HepG2 (cell line): ENCODE data around the gene FKBP10. TPM values are rescaled to one million over a fixed set of nuclear protein-coding genes. Genes with fewer than 3 reads are reported as not detected.

Experiments
- FOXM1 ChIP-seq: sonication (generic); formaldehyde crosslinking; IDR thresholded peaks from 2 replicates; pipeline ENCODE4 v1.5.0; 2020; ENCODE audit warnings: missing genetic modification reagents
- GTF3A ChIP-seq: sonication (generic); formaldehyde crosslinking; conservative IDR thresholded peaks from 2 replicates; pipeline ENCODE4 v1.4.0; 2020; ENCODE audit warnings: mild to moderate bottlenecking, missing genetic modification reagents
- IKZF4 ChIP-seq: sonication (generic); formaldehyde crosslinking; IDR thresholded peaks from 2 replicates; pipeline ENCODE4 v1.5.1; 2020; ENCODE audit warnings: borderline replicate concordance, mild to moderate bottlenecking, low read depth, missing genetic modification reagents; ENCODE audit errors: not compliant biosample characterization
- KDM5B ChIP-seq: sonication (generic); formaldehyde crosslinking; IDR thresholded peaks from 2 replicates; pipeline ENCODE4 v1.4.0; 2020; ENCODE audit warnings: missing genetic modification reagents, mild to moderate bottlenecking, borderline replicate concordance
- KMT2B ChIP-seq: IDR thresholded peaks from 2 replicates; pipeline ENCODE4 v1.6.1; 2016; ENCODE audit warnings: missing genetic modification reagents, missing compliant biosample characterization
- MXD4 ChIP-seq: IDR thresholded peaks from 2 replicates; pipeline ENCODE4 v1.6.1; 2016; ENCODE audit warnings: mild to moderate bottlenecking, missing biosample characterization, missing genetic modification reagents
- PTBP1 ChIP-seq: fragments of 200-400 bp; formaldehyde crosslinking; IDR thresholded peaks from 2 replicates; pipeline ENCODE4 v1.6.1; 2018; ENCODE audit warnings: low read length, low read depth; ENCODE audit not compliant: poor library complexity, severe bottlenecking
- SMARCC2 ChIP-seq: fragments of 450-650 bp; IDR thresholded peaks from 2 replicates; pipeline ENCODE4 v1.6.1; 2017; ENCODE audit warnings: antibody characterized with exemption, mild to moderate bottlenecking
- SNAPC2 ChIP-seq: sonication (generic); formaldehyde crosslinking; IDR thresholded peaks from 2 replicates; pipeline ENCODE4 v1.8.1; 2022; ENCODE audit warnings: mild to moderate bottlenecking, missing genetic modification reagents
- TOE1 ChIP-seq: sonication (generic); formaldehyde crosslinking; IDR thresholded peaks from 2 replicates; pipeline ENCODE4 v1.4.0; 2020; ENCODE audit warnings: mild to moderate bottlenecking, missing genetic modification reagents
- WIZ ChIP-seq: sonication (generic); formaldehyde crosslinking; IDR thresholded peaks from 2 replicates; pipeline ENCODE4 v1.5.1; 2020; ENCODE audit warnings: mild to moderate bottlenecking, missing genetic modification reagents
- ZBTB42 ChIP-seq: sonication (generic); formaldehyde crosslinking; IDR thresholded peaks from 2 replicates; pipeline ENCODE4 v1.5.0; 2020; ENCODE audit warnings: mild to moderate bottlenecking, missing genetic modification reagents
- ZNF263 ChIP-seq: sonication (generic); formaldehyde crosslinking; IDR thresholded peaks from 2 replicates; pipeline ENCODE4 v1.4.0; 2020; ENCODE audit warnings: missing genetic modification reagents
- ZNF331 ChIP-seq: sonication (generic); formaldehyde crosslinking; IDR thresholded peaks from 2 replicates; pipeline ENCODE4 v1.4.0; 2020; ENCODE audit warnings: missing genetic modification reagents
- ZNF891 ChIP-seq: sonication (generic); formaldehyde crosslinking; IDR thresholded peaks from 2 replicates; pipeline ENCODE4 v1.5.0; 2020; ENCODE audit warnings: mild to moderate bottlenecking, missing genetic modification reagents
- ZSCAN9 ChIP-seq: IDR thresholded peaks from 2 replicates; pipeline ENCODE4 v1.6.1; 2016; ENCODE audit warnings: borderline replicate concordance
- polyA plus RNA-seq, 8 experiments: library from polyadenylated mRNA; depleted of rRNA in 3 of 8; stranded (reverse) in 7 of 8; unstranded in 1 of 8; fragments of >200 nt; fragmentation: Illumina TruSeq in 4 of 8; extraction: Trizol in 4 of 8; gene quantifications; 2 replicates each; pipeline versions ENCODE4 v1.2.1 to v1.2.3, GENCODE V29; 2011 to 2016; ENCODE audit warnings: low read depth in 4 of 8, missing spikeins in 1 of 8, mixed read lengths in 1 of 8; ENCODE audit not compliant: insufficient read depth in 1 of 8
- total RNA-seq, 5 experiments: library from RNA; depleted of rRNA; stranded (reverse); fragments of >200 nt; fragmentation: Illumina TruSeq; extraction: Trizol; gene quantifications; 2 replicates each; pipeline ENCODE4 v1.2.3, GENCODE V29; 2016; ENCODE audit warnings: low read depth in 1 of 5
- TF ChIP-seq, protein P1 (sequence below): sonication (generic); formaldehyde crosslinking; IDR thresholded peaks from 2 replicates; pipeline ENCODE4 v1.5.0; 2020; ENCODE audit warnings: mild to moderate bottlenecking, low read depth, missing genetic modification reagents, borderline replicate concordance
- TF ChIP-seq, protein P2 (sequence below): sonication (generic); formaldehyde crosslinking; IDR thresholded peaks from 2 replicates; pipeline ENCODE4 v1.4.0; 2020; ENCODE audit warnings: missing genetic modification reagents
- TF ChIP-seq, protein P3 (sequence below): sonication (generic); formaldehyde crosslinking; IDR thresholded peaks from 2 replicates; pipeline ENCODE4 v1.4.0; 2020; ENCODE audit warnings: missing genetic modification reagents, mild to moderate bottlenecking, borderline replicate concordance
- TF ChIP-seq, protein P4 (sequence below): sonication (generic); formaldehyde crosslinking; IDR thresholded peaks from 2 replicates; pipeline ENCODE4 v1.5.0; 2020; ENCODE audit warnings: missing genetic modification reagents
- TF ChIP-seq, protein P5 (sequence below): sonication (generic); formaldehyde crosslinking; IDR thresholded peaks from 2 replicates; pipeline ENCODE4 v1.5.1; 2020; ENCODE audit warnings: mild to moderate bottlenecking, missing genetic modification reagents, moderate library complexity

FKBP10 gene
- total and polyA plus RNA-seq, 2 of the 13 experiments (the other 11 are each of a cell fraction or from before 2014, with no cell fraction given) = 149 to 573 TPM

DNA sequence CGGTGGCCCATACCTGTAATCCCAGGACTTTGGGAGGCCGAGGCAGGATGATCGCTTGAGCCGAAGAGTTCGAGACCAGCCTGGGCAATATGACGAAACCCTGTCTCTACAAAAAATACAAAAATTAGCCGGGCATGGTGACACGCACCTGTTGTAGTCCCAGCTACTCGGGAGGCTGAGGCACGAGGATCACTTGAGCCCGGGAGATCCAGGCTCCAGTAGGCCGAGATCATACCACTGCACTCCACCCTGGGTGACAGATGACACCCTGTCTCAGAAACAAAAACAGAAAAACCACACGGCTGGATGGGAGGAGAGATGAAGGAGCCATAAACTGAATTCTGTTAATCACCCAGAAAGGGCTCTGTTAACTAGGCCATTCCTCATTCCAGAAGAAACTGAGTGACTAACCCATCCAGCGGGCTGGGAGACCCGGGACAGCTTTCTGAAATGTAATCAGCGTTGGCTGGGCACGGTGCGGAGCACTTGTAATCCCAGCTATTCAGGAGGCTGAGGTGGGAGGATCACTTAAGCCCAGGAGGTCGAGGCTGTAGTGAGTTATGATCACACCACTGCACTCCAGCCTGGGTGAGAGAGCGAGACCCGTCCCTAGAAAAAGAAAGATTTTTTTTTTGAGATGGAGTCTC is 23.9 kb downstream of the FKBP10 start (continued):
- TF ChIP-seq, protein P1, sequence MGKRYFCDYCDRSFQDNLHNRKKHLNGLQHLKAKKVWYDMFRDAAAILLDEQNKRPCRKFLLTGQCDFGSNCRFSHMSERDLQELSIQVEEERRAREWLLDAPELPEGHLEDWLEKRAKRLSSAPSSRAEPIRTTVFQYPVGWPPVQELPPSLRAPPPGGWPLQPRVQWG = no peak
- no peak for TF ChIP-seq ZNF331
- TF ChIP-seq, protein P2, sequence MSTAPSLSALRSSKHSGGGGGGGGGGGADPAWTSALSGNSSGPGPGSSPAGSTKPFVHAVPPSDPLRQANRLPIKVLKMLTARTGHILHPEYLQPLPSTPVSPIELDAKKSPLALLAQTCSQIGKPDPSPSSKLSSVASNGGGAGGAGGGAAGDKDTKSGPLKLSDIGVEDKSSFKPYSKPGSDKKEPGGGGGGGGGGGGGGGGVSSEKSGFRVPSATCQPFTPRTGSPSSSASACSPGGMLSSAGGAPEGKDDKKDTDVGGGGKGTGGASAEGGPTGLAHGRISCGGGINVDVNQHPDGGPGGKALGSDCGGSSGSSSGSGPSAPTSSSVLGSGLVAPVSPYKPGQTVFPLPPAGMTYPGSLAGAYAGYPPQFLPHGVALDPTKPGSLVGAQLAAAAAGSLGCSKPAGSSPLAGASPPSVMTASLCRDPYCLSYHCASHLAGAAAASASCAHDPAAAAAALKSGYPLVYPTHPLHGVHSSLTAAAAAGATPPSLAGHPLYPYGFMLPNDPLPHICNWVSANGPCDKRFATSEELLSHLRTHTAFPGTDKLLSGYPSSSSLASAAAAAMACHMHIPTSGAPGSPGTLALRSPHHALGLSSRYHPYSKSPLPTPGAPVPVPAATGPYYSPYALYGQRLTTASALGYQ (CRISPR knock-in tag) = no peak
- TF ChIP-seq TOE1 (CRISPR knock-in tag) = no peak
- TF ChIP-seq, protein P3, sequence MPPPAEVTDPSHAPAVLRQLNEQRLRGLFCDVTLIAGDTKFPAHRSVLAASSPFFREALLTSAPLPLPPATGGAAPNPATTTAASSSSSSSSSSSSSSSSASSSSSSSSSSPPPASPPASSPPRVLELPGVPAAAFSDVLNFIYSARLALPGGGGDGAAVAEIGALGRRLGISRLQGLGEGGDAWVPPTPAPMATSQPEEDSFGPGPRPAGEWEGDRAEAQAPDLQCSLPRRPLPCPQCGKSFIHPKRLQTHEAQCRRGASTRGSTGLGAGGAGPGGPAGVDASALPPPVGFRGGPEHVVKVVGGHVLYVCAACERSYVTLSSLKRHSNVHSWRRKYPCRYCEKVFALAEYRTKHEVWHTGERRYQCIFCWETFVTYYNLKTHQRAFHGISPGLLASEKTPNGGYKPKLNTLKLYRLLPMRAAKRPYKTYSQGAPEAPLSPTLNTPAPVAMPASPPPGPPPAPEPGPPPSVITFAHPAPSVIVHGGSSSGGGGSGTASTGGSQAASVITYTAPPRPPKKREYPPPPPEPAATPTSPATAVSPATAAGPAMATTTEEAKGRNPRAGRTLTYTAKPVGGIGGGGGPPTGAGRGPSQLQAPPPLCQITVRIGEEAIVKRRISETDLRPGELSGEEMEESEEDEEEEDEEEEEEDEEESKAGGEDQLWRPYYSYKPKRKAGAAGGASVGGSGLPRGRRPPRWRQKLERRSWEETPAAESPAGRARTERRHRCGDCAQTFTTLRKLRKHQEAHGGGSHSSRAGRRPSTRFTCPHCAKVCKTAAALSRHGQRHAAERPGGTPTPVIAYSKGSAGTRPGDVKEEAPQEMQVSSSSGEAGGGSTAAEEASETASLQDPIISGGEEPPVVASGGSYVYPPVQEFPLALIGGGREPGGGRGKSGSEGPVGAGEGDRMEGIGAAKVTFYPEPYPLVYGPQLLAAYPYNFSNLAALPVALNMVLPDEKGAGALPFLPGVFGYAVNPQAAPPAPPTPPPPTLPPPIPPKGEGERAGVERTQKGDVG (CRISPR knock-in tag) = no peak
- 0 out of 2 replicates have a peak, but pooled peaks have one; percentile 21 for TF ChIP-seq SNAPC2 (CRISPR knock-in tag)
- TF ChIP-seq WIZ = no peak
- TF ChIP-seq ZSCAN9 (CRISPR knock-in tag) = no peak
- TF ChIP-seq ZNF891 (CRISPR knock-in tag) = no peak
- no peak for TF ChIP-seq IKZF4
- no peak for TF ChIP-seq FOXM1 (CRISPR knock-in tag)
- TF ChIP-seq, protein P4, sequence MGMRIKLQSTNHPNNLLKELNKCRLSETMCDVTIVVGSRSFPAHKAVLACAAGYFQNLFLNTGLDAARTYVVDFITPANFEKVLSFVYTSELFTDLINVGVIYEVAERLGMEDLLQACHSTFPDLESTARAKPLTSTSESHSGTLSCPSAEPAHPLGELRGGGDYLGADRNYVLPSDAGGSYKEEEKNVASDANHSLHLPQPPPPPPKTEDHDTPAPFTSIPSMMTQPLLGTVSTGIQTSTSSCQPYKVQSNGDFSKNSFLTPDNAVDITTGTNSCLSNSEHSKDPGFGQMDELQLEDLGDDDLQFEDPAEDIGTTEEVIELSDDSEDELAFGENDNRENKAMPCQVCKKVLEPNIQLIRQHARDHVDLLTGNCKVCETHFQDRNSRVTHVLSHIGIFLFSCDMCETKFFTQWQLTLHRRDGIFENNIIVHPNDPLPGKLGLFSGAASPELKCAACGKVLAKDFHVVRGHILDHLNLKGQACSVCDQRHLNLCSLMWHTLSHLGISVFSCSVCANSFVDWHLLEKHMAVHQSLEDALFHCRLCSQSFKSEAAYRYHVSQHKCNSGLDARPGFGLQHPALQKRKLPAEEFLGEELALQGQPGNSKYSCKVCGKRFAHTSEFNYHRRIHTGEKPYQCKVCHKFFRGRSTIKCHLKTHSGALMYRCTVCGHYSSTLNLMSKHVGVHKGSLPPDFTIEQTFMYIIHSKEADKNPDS (CRISPR knock-in tag) = no peak
- TF ChIP-seq SMARCC2 = no peak
- peak; percentile 41; the same call in 1 of the 2 replicates for TF ChIP-seq KDM5B (CRISPR knock-in tag)
- TF ChIP-seq ZBTB42 (CRISPR knock-in tag) = no peak
- TF ChIP-seq GTF3A = no peak
- TF ChIP-seq ZNF263 = 0 out of 2 replicates have a peak, but pooled peaks have one; percentile 23
- TF ChIP-seq PTBP1 = no peak
- TF ChIP-seq KMT2B (CRISPR knock-in tag) = peak; percentile 34; the same call in 1 of the 2 replicates
- 0 out of 2 replicates have a peak, but pooled peaks have one; percentile 10 for TF ChIP-seq MXD4 (CRISPR knock-in tag)
- TF ChIP-seq, protein P5, sequence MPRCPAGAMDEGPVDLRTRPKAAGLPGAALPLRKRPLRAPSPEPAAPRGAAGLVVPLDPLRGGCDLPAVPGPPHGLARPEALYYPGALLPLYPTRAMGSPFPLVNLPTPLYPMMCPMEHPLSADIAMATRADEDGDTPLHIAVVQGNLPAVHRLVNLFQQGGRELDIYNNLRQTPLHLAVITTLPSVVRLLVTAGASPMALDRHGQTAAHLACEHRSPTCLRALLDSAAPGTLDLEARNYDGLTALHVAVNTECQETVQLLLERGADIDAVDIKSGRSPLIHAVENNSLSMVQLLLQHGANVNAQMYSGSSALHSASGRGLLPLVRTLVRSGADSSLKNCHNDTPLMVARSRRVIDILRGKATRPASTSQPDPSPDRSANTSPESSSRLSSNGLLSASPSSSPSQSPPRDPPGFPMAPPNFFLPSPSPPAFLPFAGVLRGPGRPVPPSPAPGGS (CRISPR knock-in tag) = 0 out of 2 replicates have a peak, but pooled peaks have one; percentile 7
